GM20431 (cell line): ENCODE measurements around the gene ZNF45.
"Not testable (repeated sequence)": the region's sequence is repeated elsewhere in the genome, so short reads cannot be mapped to it uniquely, and the experiment has no call there.

Experiments
- in situ Hi-C: fragments of 300-500 bp; cut with MseI, MboI; formaldehyde crosslinking; loops from one replicate; pipeline ENCODE4 v1.15.0; 2020; ENCODE audit warnings: low sequenced_read_pairs; ENCODE audit not compliant: unreplicated experiment

Gene ZNF45

DNA sequence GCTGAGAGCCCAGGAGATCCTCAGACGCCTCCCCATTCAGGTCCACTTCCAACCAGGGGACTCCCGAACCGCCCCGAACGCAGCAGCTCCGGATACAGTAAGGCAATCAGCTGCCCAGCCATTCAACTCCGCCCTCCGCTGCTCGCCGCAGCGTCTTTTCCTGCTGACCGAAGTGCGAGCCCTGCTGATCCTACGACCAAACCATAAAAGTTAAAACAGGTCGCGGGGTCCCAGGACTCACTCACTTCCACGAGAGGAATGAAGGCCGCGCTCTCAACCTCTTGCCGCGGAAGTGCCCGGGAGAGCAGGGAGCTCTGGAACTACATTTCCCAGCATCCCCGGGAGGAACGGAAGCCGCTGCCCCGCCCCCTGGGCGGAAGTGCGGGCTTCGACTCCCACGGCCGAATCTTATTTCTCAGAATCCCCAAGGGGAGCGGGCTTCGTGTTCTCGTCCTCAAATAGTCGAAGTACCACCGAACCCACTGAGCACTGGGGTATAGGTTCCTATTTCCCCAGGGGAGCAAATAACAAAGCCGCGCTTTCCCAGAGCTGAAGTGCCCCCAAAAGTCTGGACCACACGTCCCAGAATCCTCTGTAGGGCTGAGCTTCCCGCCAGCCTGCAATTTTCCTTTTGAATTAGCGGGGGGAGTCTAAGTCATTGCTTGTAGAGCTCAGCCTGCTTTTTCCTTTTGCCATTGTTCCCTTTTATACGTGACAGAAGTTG lies at the start of gene ZNF45:
ZNF45 (minus strand) TSS at position 298 of the 724 bp plus-strand sequence. CDS start 13,097 bp downstream, outside the sequence.
- in situ Hi-C loops: no loop called here

DNA sequence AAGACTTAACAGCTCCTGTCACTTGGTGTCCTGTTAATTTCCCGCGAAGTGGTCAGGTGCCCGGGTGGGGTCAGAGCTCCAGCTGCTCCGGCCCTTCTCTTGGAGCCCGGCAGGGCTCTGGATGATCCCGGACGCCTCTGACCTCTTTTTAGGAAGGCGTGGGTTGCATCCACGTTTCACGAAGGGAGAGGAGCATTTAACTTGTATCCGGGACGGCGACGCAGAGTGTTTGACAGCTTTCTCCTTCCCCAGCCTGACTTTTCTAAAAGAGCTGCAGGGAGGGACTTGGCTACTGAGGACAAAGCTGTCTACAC lies 49.6 kb upstream of the ZNF45 start:
- in situ Hi-C loops: no loop called here

DNA sequence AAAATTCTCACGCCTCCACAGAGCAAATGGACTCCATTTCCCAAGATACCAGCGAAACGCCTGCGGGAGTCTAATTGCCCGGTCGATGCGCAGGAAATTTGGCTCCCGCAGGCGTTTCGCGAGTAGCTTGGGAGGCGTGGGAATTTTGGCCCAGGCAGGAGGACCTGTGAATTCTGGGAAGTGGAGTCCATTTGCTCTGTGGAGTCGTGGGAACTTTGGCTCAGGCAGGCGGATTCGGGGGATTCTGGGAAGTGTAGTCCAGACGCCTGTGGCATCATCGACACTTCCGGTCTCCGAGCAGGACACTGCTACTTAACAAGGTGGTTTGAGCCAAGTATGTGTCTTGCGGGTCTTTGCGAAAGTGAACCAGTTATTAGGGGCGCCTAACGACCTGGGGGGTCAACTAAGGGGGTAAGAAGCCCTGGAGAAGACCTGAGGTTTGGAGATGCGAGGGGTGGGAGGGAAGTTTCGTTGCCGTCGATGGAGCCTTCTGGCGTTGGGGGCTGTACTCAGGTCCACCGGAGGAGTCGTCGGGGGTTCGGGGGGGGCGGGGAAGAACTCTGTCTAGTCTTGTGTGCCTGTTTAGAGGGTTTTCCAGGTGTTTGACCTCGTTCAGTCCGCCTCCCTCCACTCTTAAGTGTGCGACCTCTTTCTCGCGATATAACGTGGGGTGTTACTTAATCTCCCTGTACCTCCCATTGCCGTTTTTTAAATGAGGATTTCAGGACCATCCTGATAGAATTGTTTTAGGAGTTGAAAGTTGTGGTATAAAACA lies 49.0 kb upstream of the ZNF45 start, which contains the start of gene ZNF155:
ZNF155 (plus strand) TSS at position 277 of the 775 bp plus-strand sequence. CDS start 4,356 bp downstream, outside the sequence.
- in situ Hi-C loops: no loop called here

DNA sequence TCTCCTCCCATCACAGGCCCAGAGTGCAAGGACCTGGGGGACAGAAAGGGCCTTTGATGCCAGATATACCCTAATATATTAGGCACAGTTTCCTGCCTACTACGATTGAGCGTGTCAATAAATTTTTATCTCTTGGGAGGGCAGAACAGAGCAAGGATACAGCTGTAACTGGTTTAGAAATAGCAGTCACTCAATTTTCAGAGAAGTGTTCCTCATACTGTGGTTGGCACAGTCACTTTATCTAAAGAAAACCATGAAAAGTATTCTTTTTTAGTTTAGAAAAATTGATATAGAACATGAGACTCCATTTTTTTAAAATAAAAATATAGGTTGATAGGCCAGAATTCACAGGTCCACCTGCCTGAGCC lies 48.4 kb upstream of the ZNF45 start:
- in situ Hi-C loops: no loop called here

- in situ Hi-C loops: no loop called here
Observed at GRCh38 chr19:43976732-43977131, 41.6 kb upstream of the ZNF45 start.

DNA sequence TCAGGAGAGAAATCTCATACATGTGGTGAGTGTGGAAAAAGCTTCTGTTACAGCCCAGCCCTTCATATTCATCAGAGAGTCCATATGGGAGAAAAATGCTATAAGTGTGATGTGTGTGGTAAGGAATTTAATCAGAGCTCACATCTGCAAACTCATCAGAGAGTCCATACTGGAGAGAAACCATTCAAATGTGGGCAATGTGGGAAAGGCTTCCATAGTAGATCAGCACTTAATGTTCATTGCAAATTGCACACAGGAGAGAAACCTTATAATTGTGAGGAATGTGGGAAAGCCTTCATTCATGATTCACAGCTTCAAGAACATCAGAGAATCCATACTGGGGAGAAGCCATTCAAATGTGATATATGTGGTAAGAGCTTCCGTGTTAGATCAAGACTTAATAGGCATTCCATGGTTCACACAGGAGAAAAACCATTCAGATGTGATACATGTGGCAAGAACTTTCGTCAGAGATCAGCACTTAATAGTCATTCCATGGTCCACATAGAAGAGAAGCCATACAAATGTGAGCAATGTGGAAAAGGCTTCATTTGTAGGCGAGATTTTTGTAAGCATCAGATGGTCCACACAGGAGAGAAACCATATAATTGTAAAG lies 31.1 kb upstream of the ZNF45 start:
- in situ Hi-C loops: no loop called here

DNA sequence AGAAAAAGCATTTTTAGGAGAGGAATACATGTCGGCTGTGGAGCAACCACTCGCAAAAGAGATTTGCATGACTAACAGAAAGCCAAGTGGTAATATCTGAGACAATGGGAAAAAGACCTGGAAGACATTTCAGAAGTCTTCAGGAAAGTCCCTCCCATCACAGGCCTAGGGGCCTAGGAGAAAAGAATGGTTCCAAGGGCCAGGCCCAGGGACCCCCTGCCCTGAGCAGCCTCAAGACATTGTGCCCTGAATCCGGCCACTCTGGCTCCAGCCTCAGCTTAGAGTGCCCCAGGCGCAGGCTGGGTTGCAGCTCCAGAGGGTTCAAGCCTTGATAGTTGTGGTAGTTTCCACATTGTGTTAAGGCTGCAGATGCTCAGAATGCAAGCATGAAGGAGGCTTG lies 25.3 kb upstream of the ZNF45 start:
- in situ Hi-C loops: no loop called here

GRCh38 chr19:43957891-43958290 lies 22.8 kb upstream of the ZNF45 start:
- in situ Hi-C loops: no loop called here

GRCh38 chr19:43956827-43957226 lies 21.7 kb upstream of the ZNF45 start:
- in situ Hi-C loops: no loop called here

- in situ Hi-C loops: no loop called here
Observed at GRCh38 chr19:43950834-43951645, 16.0 kb upstream of the ZNF45 start, which contains the start of gene ZNF221. ZNF221 (plus strand) TSS chr19:43951228; CDS start chr19:43962727, 11,499 bp downstream.

GRCh38 chr19:43949803-43950202 lies 14.7 kb upstream of the ZNF45 start:
- in situ Hi-C loops: not testable (repeated sequence)

GRCh38 chr19:43947412-43947811 lies 12.3 kb upstream of the ZNF45 start:
- in situ Hi-C loops: not testable (repeated sequence)

- in situ Hi-C loops: no loop called here
Observed at GRCh38 chr19:43941209-43941608, 6.1 kb upstream of the ZNF45 start.

DNA sequence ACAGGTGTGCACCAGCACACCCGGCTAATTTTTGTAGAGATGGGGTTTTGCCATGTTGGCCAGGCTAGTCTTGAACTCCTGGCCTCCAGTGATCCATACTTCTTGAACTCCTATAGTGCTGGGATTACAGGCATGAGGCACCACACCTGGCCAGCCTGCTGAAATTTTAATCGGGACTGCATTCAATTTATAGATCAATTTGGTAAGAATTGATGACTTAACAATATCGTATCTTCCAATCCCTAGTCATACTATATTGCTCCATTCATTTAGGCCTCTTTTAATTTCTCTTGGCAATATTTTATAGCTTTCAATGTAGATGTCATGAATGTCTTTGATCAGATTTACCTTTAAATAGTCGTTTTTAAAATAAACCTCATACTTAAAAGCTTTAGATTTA lies 5.6 kb upstream of the ZNF45 start:
- in situ Hi-C loops: no loop called here

DNA sequence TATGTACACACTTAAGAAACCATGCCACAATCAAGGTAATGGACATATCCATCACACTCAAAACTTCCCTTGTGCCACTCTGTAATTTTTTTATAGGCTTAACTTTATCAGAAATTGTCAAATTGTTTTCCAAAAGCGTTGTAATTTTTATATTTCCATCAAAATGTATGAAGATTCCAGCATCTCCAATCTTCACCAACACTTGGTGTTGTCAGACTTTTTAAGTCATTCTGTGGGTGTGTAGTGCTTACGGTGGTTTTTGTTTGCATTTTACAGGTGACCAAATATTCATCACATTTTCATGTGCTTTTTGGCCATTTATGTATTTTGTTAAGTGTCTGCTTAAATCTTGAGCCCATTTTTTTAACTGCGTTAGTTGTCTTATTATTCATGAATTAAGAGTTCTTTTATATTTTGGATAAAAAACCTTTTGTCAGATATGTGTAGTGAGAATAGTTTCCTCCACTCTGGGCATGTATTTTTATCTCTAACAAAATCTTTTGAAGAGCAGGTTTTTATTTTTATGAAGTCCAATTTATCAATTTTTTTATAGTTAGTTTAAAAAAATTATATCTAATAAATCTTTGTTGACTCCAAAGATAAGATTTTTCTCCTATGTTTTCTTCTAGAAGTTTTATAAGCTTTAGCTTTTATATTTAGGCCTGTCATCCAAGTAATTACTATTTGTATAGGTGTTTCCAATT lies 4.6 kb upstream of the ZNF45 start:
- in situ Hi-C loops: no loop called here

- in situ Hi-C loops: no loop called here
Observed at GRCh38 chr19:43936188-43936587, 1.1 kb upstream of the ZNF45 start.

- in situ Hi-C loops: no loop called here
Observed at GRCh38 chr19:43934055-43934984, 762 bp downstream of the ZNF45 start.

- in situ Hi-C loops: no loop called here
Observed at GRCh38 chr19:43928820-43929219, 6.3 kb downstream of the ZNF45 start.

- in situ Hi-C loops: no loop called here
Observed at GRCh38 chr19:43923875-43924274, 11.2 kb downstream of the ZNF45 start.
